ENCODE measurements around the gene NDRG3. TPM values are rescaled to one million over a fixed set of nuclear protein-coding genes. Genes with fewer than 3 reads are reported as not detected.

Gene NDRG3
- total RNA-seq, 1 donor from 2014 or later, result 11.3 TPM

GRCh38 chr20:36736451-36737182, 9.3 kb downstream of the NDRG3 start:
- H3K27me3 ChIP-seq (ENCODE audit: control insufficient read depth, insufficient read depth, low read length), result no peaks in the 10 kb centered on the region
- no peak for TF ChIP-seq CTCF (IDR thresholded peaks at IDR 0.05; ENCODE audit: insufficient read depth, low read length, severe bottlenecking)
- H3K36me3 ChIP-seq (ENCODE audit: control insufficient read depth, insufficient read depth, low read length), result peaks cover 2% of the 10 kb centered on the region
- FAIRE-seq (no peak), DNase-seq (ENCODE audit: low read depth) (no peak)
- H3K4me3 ChIP-seq (ENCODE audit: low read depth, low read length), result no peak overlapping the region

- Histone ChIP-seq H3K4me3 (ENCODE audit: low read depth, low read length) (no peak overlapping the region), H3K36me3 (ENCODE audit: control insufficient read depth, insufficient read depth, low read length) (peaks cover 2% of the 10 kb centered on the region), H3K27me3 (ENCODE audit: control insufficient read depth, insufficient read depth, low read length) (no peaks in the 10 kb centered on the region)
- FAIRE-seq (no peak), DNase-seq (ENCODE audit: low read depth) (no peak)
- no peak for TF ChIP-seq CTCF (IDR thresholded peaks at IDR 0.05; ENCODE audit: insufficient read depth, low read length, severe bottlenecking)
These were observed 13.4 kb downstream of the NDRG3 start for GRCh38 chr20:36732456-36732855.

- DNase-seq (ENCODE audit: low read depth) (peak; percentile 69), FAIRE-seq (no peak)
- H3K36me3 ChIP-seq (ENCODE audit: control insufficient read depth, insufficient read depth, low read length), result peaks cover 2% of the 10 kb centered on the region
- no peaks in the 10 kb centered on the region for H3K27me3 ChIP-seq (ENCODE audit: control insufficient read depth, insufficient read depth, low read length)
- H3K4me3 ChIP-seq (ENCODE audit: low read depth, low read length), result no peak overlapping the region
- TF ChIP-seq CTCF (IDR thresholded peaks at IDR 0.05; ENCODE audit: insufficient read depth, low read length, severe bottlenecking), result peak; percentile 21
These were observed 16.9 kb downstream of the NDRG3 start for GRCh38 chr20:36728986-36729385.

GRCh38 chr20:36726168-36726567, 19.7 kb downstream of the NDRG3 start:
- Histone ChIP-seq H3K36me3 (ENCODE audit: control insufficient read depth, insufficient read depth, low read length) (no peaks in the 10 kb centered on the region), H3K27me3 (ENCODE audit: control insufficient read depth, insufficient read depth, low read length) (no peaks in the 10 kb centered on the region), H3K4me3 (ENCODE audit: low read depth, low read length) (no peak overlapping the region)
- no peak for TF ChIP-seq CTCF (IDR thresholded peaks at IDR 0.05; ENCODE audit: insufficient read depth, low read length, severe bottlenecking)
- FAIRE-seq, result no peak
- peak; percentile 6 for DNase-seq (ENCODE audit: low read depth)

GRCh38 chr20:36720510-36720909, 25.4 kb downstream of the NDRG3 start:
- Histone ChIP-seq H3K27me3 (ENCODE audit: control insufficient read depth, insufficient read depth, low read length) (no peaks in the 10 kb centered on the region), H3K36me3 (ENCODE audit: control insufficient read depth, insufficient read depth, low read length) (no peaks in the 10 kb centered on the region), H3K4me3 (ENCODE audit: low read depth, low read length) (no peak overlapping the region)
- FAIRE-seq (no peak), DNase-seq (ENCODE audit: low read depth) (no peak)
- no peak for TF ChIP-seq CTCF (IDR thresholded peaks at IDR 0.05; ENCODE audit: insufficient read depth, low read length, severe bottlenecking)

GRCh38 chr20:36717657-36718056, 28.2 kb downstream of the NDRG3 start:
- DNase-seq (ENCODE audit: low read depth) (peak; percentile 22), FAIRE-seq (no peak)
- no peaks in the 10 kb centered on the region for H3K27me3 ChIP-seq (ENCODE audit: control insufficient read depth, insufficient read depth, low read length)
- peak; percentile 32 for TF ChIP-seq CTCF (IDR thresholded peaks at IDR 0.05; ENCODE audit: insufficient read depth, low read length, severe bottlenecking)
- H3K36me3 ChIP-seq (ENCODE audit: control insufficient read depth, insufficient read depth, low read length), result no peaks in the 10 kb centered on the region
- H3K4me3 ChIP-seq (ENCODE audit: low read depth, low read length), result no peak overlapping the region
